HPDE6-E6E7 (cell line): ENCODE data around the gene ASPDH.
"Not testable (repeated sequence)": the region's sequence is repeated elsewhere in the genome, so short reads cannot be mapped to it uniquely, and the experiment has no call there.

Source experiments
- DNase-seq: peaks from one replicate; pipeline ENCODE4 v3.0.0; 2011; ENCODE audit warnings: missing footprints; ENCODE audit errors: extremely low spot score

The ASPDH gene

DNA sequence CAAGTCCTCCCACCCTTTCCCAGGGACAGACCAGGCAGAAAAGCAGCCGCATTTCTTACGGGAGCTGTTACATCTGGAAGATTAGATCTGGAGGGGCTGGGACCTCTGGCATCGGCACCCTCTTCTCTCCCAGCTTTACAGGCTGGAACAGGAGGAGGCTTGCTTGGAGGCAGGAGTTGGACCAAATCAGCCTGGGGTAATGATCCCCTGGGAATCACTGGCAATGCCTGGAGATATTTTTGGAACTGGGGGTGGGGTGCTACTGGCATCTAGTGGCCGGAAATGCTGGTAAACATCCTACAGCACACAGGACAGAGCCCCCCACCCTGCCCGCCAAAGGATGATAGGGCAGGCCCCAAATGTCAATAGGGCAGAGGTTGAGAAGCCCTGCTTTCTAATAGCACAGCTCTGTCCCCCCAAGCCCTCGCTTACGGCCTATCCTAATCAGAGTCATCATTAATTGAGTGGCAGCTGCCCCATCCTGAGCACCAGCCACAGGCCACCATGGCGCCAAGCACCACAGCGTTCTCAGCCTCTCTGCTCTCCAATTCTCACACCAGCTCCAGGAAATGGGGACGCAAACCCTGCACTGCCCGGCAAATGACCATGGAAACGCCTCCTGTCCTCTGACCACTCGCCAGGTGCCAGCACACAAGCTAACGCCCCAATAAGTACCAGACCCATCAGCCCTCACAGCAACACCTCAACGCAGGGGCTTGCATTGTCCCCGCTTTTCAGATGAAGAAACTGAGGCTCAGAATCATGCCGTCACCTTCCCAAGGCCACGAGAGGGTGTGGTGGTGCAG lies 33.9 kb upstream of the ASPDH start:
- no peak for DNase-seq

DNA sequence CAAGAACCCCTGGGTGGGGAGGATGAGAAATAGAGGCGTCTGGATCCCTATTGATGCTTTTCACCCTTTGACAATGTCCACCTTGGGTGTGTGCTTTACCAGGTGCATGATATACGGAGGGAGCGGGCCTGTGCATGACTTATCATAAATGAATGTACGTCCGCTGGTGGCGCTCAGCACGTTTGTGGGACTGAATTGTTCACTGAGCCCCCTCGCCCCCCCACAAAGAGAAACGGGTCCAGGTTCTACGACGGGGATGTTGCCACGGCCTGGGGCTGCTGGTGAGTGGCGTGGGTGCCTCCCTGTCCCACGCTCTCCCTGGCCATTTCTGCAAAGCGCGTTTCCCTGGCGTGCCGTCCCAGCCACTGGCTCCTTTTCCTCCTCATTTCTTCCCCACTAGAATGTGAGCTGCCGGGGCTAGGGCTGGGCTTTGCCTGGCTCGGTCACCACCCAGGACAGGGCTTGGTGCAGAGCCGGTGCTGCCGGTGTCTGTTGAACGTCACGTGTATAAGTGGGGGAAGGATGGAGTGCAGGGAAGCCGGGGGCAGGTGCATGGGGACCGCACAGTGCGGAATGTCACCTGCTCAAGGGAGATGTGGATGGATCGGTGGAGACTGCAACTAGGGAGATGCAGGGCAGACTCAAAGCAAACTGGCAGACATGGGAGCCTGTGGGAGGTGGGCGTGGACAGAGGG lies 33.0 kb upstream of the ASPDH start:
- DNase-seq = no peak

DNA sequence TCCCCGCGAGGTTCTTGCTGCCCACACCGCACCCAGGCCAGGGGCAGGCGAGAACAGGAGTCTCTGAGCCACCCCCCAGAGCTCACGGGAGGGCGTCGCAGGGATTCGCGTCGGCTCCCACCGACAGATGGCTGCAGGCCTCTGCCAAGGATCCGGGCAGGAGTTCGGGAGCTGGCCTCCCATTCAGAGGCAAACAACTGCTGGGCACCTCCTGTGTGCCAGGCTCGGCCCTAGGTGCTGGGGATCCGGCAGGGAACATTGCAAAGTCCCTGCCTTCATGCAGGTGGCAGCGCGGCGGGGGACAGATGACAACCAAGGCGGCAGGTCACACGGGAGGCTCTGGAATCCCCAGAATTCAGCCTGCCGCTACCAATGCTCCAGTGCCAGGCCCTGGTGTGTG lies 29.2 kb upstream of the ASPDH start:
- DNase-seq = no peak

DNA sequence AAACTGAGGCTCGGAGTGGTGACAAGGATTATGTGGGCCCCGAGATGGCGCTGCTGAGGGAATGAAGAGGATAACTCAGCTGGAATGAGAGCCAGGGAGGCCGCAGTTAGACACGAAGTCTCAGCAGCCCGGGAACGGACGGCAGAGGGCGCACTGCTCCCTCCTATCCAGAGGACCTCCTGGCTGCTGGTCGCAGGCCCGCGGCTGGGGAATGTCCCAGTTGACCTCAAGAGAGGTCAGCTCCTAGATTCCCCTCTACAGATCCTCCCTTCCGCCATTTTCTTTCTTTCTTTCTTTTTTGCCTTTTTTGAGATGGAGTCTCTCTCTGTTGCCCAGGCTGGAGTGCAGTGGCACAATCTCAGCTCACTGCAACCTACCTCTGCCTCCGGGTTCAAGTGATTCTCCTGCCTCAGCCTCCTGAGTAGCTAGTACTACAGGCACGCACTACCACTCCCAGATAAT lies 24.1 kb upstream of the ASPDH start:
- DNase-seq = no peak

DNA sequence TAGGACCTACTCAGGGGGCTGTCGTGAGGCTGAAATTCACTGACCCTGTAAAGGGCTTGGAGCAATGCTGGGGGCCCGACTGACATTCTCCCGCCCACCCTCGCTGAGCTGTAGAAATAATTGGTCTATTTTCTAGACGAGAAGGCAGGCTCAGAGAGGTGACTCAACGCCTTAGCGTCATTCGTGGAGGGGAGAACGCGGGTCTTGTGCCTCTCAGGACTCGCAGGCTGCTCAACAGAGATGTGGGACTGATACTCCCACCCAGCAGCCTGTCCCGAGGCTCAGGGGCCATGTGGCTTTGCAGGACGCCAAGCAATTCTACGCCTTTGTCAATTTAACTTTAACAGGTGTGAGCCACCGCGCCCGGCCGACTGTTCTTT lies 23.6 kb upstream of the ASPDH start:
- no peak for DNase-seq

DNA sequence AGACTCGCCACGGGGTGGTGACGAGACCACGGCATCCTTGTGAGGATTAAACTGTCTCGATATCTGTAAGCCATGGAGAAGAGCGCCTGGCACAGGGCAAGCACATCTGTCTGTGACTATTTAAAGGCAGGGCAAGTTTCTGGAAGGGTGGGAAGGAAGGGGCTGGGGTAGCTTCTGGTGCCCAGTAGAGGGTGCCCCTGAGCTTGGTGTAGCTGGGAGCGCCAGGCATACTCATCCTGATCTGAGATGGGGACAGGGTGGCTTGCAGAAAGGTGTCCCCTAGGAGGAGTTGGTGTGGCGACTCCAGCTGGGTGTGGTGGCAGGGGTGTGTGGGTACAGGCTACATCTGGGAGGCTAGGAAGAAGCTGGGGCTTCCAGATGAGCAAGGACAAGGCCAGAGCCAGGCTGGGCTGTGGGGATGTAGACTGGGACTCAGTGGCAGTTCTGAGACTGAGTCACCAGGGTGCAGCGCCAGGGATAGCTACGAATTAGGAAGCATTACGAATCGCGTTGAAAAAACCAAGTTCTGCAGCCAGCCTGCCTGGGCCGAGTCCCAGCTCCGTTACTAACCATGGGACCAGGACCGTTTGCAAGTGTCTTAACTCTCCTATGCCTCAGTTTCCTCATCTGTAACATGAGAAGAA lies 23.1 kb upstream of the ASPDH start:
- DNase-seq = no peak

DNA sequence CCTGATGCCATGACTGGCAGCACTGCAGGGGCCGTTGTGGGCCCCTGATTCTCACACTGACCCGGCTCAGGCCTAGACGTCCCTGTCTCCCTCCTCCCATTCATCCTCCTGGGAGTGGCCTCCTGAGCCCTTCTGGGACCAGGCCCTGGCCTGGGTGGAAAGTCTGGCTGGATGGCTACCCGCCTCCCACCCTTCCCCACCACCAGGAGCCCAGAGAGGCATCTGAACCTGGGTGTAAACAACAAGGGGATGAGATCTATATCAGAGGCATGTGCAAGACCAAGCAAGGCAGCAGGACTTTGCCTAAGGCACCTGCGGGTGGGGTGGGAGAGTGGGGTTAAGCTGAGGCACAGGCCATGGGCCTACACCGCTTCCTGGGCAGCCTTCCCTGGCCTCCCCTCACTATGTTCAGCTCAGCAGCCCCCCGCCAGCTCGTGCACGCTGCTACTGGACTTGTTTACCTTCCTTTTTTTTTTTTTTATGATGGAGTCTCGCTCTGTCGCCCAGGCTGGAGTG lies 22.0 kb upstream of the ASPDH start:
- no peak for DNase-seq

DNA sequence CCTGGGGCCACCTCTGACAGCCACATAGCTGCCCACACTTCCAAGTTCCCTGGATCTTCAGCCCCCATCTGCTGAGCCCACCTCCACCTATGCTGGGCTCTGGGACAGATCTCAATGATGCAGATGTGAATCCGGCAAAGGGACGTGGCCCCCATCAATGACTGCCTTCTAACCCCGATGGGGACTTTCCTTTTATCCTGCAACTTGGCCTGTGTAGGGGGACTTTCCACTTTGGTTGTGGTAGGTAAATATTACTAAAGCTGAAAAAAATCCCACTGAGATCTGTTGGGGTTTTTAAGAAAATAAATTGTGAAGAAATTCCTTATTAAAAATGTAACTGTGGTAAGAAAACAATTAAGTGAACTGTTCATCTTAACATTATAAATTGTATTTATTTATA lies 20.8 kb upstream of the ASPDH start:
- no peak for DNase-seq

DNA sequence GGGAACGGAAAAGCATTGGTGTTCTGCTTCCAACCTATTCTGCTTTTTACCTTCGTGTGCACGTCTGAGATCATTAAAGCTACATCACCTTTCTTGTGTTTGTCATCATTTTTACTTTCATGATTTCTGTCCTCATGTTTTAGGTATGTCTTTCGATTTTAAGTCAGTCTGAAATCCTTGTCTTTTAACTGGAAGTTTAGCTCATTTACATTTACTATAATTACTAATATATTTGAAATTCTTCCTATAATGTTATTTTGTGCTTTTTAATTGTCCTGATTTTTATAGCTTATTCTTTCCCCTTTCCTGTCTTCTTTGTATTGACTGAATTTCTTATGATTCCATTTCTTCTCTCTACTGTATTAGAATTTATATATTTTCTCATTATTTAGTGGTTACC lies 19.2 kb upstream of the ASPDH start:
- DNase-seq = no peak

DNA sequence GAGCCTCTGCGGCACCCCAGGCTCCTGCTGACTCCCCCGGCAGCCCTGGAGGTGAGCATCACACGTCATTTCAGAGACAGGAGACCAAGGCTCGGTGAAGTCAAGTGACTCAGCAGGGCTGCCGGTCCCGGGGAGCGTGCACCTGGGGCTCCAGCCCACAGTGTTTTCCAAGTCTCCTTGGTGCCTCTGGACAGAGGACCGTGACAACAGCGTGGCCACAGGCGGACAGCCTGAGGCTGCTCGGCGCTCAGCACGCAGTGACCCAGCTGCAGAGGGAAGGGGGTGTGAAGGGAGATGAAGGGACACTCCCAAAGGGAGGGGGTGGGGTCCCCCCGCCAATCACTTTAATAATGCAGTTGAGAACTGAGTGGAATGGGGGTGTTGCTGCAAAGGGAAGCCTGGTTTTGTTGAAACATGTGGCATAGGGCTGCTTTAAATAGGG lies 17.5 kb upstream of the ASPDH start:
- DNase-seq = no peak

DNA sequence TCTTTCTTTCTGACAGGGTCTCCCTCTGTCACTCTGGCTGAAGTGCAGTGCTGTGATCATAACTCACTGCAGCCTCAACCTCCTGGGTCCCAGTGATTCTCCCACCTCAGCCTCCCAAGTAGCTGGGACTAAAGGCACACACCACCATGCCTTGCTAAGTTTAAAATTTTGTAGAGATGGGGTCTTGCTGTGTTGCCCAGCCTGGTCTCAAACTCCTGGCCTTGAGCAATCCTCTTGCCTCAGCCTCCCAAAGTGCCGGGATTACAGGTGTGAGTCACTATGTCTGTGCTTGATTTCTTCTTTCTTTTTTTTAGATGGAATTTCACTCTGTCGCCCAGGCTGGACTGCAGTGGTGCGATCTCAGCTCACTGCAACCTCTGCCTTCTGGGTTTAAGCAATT lies 14.3 kb upstream of the ASPDH start:
- DNase-seq = not testable (repeated sequence)

DNA sequence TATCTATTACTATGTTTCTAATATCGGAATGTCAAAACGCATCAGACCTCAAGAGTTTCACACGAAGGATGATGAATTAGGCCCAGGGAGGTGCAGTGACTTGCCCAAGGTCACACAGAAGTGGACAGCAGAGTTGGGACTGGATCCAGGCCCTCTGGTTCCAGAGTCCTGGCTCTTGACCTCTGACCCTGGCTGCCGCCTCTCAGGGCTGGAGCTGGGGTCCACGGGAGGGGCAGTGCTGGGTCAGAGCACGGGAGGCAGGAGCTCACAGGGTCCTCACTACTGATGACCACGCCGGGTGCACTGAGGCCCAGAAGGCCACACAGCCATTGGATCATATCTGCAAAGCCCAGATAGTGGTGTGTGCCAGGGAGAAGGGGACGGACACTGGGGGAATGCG lies 9.2 kb upstream of the ASPDH start:
- DNase-seq = no peak

DNA sequence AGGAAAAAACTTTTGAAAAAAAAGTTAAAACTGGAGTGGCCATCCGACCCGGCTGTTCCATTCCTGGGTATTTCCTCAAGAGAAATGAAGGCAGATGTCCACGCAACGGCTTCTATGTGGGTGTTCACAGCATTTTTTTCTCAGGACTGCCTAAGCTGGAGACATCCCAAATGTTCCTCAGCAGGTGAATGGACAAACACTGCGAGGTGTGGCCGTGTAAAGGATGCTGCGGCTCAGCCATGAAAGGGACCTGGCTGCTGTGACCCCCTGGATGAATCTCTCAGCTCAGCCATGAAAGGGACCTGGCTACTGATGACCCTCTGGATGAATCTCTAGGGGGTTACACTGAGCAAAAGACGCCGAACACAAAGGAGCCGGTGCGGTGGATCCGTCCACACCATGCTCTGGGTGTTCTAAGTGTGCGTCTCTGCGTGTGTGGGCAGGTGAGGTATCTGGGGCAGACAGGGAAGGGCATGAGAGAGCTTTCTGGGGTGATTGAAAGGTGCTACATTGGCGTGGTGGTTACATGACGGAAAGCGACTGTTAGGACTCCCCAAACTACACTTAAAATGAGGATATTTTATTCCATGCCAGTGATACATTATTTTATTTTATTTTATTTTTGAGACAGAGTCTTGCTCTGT lies 7.2 kb upstream of the ASPDH start:
- DNase-seq = no peak

DNA sequence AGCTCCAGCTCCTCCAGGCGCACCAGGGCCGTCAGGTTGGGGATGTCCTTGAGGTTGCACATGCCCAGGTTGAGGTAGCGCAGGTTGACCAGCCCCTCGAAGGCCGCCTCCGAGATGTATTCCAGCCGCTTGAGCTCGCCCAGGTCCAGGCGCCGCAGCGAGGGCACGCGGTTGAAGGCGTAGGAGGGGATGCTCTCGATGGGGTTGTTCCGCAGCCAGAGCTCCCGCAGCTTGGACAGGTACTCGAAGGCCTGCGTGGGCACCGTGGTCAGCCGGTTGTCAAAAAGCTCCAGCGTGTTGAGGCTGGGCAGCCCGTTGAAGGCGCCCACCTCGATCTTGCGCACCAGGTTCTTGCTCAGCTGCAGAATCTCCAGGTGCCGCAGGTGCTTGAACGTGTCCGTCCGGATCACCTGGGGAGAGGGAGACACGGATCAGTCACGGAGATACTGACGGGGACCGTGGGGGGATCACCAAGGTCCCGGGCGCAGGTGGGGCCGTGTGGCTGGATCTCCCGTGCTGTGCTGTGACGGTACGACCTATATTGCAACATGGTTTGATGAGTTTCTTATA lies 5.4 kb upstream of the ASPDH start:
- no peak for DNase-seq

DNA sequence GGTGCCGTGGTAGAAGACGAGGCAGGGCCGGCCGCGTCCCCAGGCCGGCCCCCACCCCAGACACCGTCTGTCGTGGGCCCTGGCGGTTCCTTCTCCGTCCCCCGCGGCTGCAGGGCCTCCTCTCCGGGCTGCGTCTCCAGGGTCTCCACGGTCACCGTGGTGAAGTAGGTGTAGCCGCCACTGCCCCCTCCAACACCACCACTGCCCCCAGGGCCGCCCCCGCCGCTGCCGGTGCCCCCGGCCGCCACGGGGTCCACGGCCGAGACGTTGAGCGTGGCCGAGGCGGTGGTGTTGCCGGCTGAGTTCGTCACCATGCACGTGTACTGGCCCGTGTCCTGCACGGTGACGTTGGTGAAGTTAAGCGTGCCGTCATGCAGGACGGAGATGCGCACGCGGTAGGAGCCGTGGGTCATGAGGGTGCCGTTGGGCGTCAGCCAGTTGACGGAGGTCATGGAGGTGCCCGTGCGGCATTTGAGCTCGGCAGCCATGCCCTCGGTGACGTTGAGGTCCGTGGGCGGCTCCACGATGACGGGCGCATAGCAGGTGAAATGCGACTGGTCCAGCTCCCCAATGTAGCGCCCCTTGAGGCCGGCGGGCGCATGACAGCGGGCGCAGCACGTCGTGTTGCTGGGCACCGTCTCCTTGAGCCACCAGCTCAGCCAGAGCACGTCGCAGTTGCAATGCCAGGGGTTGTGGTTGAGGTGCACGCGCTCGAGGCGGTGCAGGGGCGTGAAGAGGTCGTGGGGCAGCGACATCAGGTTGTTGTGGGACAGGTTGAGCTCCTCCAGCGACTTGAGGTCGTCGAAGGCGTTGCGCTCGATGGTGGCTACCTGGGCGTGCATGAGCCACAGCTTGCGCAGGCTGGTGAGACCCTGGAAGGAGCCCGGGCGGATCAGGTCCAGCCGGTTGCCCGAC lies 4.6 kb upstream of the ASPDH start:
- DNase-seq = no peak

DNA sequence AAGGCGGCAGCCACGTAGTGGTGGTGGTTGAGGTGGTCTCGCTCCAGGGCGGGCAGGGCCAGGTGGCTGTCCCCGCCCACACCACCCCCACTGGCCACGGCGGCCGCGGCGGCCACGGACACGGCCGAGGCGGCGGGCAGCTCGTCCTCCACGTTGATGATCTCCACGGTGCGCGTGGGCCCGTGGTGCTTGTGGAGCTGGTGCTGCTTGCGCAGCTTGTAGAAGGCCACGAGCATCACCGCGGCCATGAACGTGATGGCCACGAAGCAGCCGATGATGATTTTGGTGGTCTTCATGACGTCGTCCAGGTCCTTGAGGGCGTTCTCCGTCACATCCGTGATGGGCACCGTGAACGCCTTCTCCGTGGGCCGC lies 4.0 kb upstream of the ASPDH start:
- no peak for DNase-seq

DNA sequence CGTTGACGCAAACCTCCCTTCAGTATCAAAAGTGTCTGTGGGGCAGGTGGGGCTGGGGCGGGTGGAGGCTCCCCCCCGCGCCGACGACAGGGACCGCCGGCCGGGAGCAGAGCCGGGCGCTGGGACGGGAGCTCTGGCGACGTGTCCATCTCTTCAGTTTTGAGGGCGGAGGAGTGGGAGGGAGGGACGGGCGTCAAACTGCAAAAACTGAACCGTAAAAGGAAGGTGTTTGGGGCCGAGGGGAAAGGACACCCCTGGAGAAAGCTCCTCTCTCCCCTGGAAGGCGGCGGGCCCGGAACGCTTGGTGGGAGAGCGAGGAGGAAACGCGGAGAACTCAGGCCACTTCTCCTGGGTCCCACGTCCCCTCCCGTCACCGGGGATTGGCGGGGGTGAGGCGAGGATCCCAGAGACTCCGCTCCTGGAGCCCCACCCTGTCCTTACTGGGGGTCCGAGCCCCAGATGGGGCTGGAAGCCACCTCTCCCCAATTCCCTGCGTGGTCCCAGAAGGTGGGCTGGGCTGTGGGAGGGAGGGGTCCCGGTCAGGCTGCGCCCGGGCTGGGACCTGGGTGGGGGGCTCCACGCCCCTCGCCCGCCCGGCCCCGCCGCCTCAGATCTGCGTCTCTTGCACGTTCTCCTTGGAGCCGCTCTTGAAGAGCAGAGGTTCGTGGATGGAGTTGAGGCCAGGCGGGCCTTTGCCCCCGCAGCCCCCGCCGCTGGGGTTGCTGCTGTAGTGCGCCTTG lies 3.4 kb upstream of the ASPDH start:
- DNase-seq = no peak

DNA sequence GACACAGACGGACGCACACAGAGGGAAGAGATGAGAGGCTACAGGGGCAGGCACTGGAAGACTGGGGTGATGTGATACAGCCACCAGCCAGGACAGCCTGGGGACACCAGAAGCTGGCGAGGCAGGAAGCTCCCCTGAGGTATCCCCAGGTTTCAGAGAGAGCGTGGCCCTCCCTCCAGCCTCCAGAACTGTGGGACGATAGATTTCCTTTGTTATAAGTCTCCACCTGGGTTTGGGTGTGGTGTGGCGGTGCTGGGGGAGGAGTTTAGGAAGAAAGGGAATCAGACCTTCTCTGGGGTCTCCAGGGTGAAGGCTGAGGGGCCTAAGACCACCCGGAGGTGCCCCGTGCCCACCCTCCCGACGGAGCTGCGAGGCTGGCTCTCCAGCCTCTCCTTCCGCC lies 2.7 kb upstream of the ASPDH start:
- no peak for DNase-seq

DNA sequence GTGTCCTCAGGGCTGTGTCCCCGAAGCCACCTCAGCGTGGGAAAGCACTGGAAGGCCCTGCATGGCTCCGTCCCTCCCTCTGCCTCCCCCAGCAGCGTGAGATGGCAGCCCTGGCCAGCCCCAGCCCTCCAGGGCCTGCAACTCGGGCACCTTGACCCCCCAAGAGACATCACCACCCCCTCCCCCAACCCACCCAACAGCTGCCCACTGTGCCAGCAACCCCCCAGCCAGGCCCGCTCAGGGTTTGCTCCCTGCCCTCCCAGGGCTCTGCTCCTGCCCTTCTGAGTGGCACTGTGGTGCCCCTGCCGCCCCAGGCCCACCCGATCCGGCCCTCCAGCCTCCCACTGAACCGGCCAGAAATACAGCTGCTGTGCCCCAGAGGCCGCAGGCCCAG lies 1.5 kb upstream of the ASPDH start:
- no peak for DNase-seq
